GM12801 (cell line): Measurements from ENCODE around the gene MYADM.

ENCODE experiments used
- CTCF ChIP-seq: IDR thresholded peaks from one replicate; pipeline ENCODE4 v1.5.1; 2011; ENCODE audit warnings: control low read depth; ENCODE audit not compliant: insufficient read length; ENCODE audit errors: extremely low read depth

MYADM gene

GRCh38 chr19:53844849-53845246 lies 22.8 kb upstream of the MYADM start:
- no peak for TF ChIP-seq CTCF

- TF ChIP-seq CTCF, result no peak
These were observed 20.1 kb upstream of the MYADM start for GRCh38 chr19:53847555-53847954.

- no peak for TF ChIP-seq CTCF
These were observed 18.4 kb upstream of the MYADM start for GRCh38 chr19:53849237-53849676.

GRCh38 chr19:53853707-53854106 lies 14.0 kb upstream of the MYADM start:
- TF ChIP-seq CTCF, result no peak

GRCh38 chr19:53864308-53864836 lies 3.3 kb upstream of the MYADM start:
- TF ChIP-seq CTCF, result no peak

GRCh38 chr19:53865523-53865917 lies 2.2 kb upstream of the MYADM start:
- no peak for TF ChIP-seq CTCF

- no peak for TF ChIP-seq CTCF
These were observed 1.5 kb upstream of the MYADM start for GRCh38 chr19:53865918-53866864.
